ENCODE results near the gene TAOK1. TPM values are rescaled to one million over a fixed set of nuclear protein-coding genes. Genes with fewer than 3 reads are reported as not detected.

The TAOK1 gene
- total RNA-seq, 1 donor from 2014 or later: 41.1 TPM

GRCh38 chr17:29569245-29569950 lies 179.2 kb downstream of the TAOK1 start:
- DNase-seq (ENCODE audit: low read depth in 2 of 2): no peak

- no peak for DNase-seq (ENCODE audit: low read depth in 2 of 2)
These were observed 180.4 kb downstream of the TAOK1 start for GRCh38 chr17:29570521-29570920.

- DNase-seq (ENCODE audit: low read depth in 2 of 2): no peak
These were observed 181.3 kb downstream of the TAOK1 start for GRCh38 chr17:29571486-29571882.

GRCh38 chr17:29571883-29572681 lies 181.9 kb downstream of the TAOK1 start:
- DNase-seq (ENCODE audit: low read depth in 2 of 2): no peak

- peak; percentile 63 to 76 for DNase-seq (ENCODE audit: low read depth in 2 of 2)
These were observed 182.8 kb downstream of the TAOK1 start for GRCh38 chr17:29572691-29573557.

- DNase-seq (ENCODE audit: low read depth in 2 of 2): no peak
These were observed 183.4 kb downstream of the TAOK1 start for GRCh38 chr17:29573558-29573869.

- no peak for DNase-seq (ENCODE audit: low read depth in 2 of 2)
These were observed 183.9 kb downstream of the TAOK1 start for GRCh38 chr17:29573871-29574731.

GRCh38 chr17:29574732-29575510 lies 184.8 kb downstream of the TAOK1 start:
- no peak for DNase-seq (ENCODE audit: low read depth in 2 of 2)

- no peak for DNase-seq (ENCODE audit: low read depth in 2 of 2)
These were observed 185.5 kb downstream of the TAOK1 start for GRCh38 chr17:29575511-29576213.

GRCh38 chr17:29576214-29577000 lies 186.2 kb downstream of the TAOK1 start:
- no peak for DNase-seq (ENCODE audit: low read depth in 2 of 2)

- DNase-seq (ENCODE audit: low read depth in 2 of 2): no peak
These were observed 186.8 kb downstream of the TAOK1 start for GRCh38 chr17:29577001-29577370.

GRCh38 chr17:29577385-29578211 lies 187.4 kb downstream of the TAOK1 start:
- DNase-seq (ENCODE audit: low read depth in 2 of 2): peak in 1 of 2 donors; percentile 70

GRCh38 chr17:29578626-29579485 lies 188.7 kb downstream of the TAOK1 start:
- no peak for DNase-seq (ENCODE audit: low read depth in 2 of 2)

- peak; percentile 90 to 92 for DNase-seq (ENCODE audit: low read depth in 2 of 2)
These were observed 190.0 kb downstream of the TAOK1 start for GRCh38 chr17:29579866-29580771.

GRCh38 chr17:29581583-29582253 lies 191.6 kb downstream of the TAOK1 start:
- no peak for DNase-seq (ENCODE audit: low read depth in 2 of 2)

All from lung microvascular endothelial cell (primary cell).